WERI-Rb-1 (cell line): Measurements from ENCODE around the gene DPEP1.

Experiments
- DNase-seq: peaks from one replicate; pipeline ENCODE4 v3.0.0-alpha.2; 2020
- H3K27ac ChIP-seq: fragments of 250-450 bp; sonication (Bioruptor Pico); 2 replicates; pipeline ENCODE4 v1.5.1; 2020; ENCODE audit warnings: mild to moderate bottlenecking, moderate library complexity
- H3K27me3 ChIP-seq: fragments of 250-450 bp; sonication (Bioruptor Pico); 2 replicates; pipeline ENCODE4 v1.5.1; 2021; ENCODE audit warnings: mild to moderate bottlenecking, low read depth, moderate library complexity; ENCODE audit not compliant: insufficient read depth, severe bottlenecking
- H3K36me3 ChIP-seq: fragments of 250-450 bp; sonication (Bioruptor Pico); 2 replicates; pipeline ENCODE4 v1.5.1; 2020; ENCODE audit warnings: mild to moderate bottlenecking, moderate library complexity
- H3K4me3 ChIP-seq: 2 replicates; pipeline ENCODE4 v1.5.1; 2011; ENCODE audit warnings: low read depth, mild to moderate bottlenecking, control low read depth, low read length
- H3K9me3 ChIP-seq: fragments of 250-450 bp; sonication (Bioruptor Pico); 2 replicates; pipeline ENCODE4 v1.5.1; 2021; ENCODE audit warnings: mild to moderate bottlenecking, moderate library complexity; ENCODE audit not compliant: severe bottlenecking
- TF ChIP-seq, protein P1 (sequence below): IDR thresholded peaks from 2 replicates; pipeline ENCODE4 v1.5.1; 2011; ENCODE audit warnings: low read depth, mild to moderate bottlenecking, control low read depth, inconsistent platforms, low read length

The DPEP1 gene

DNA sequence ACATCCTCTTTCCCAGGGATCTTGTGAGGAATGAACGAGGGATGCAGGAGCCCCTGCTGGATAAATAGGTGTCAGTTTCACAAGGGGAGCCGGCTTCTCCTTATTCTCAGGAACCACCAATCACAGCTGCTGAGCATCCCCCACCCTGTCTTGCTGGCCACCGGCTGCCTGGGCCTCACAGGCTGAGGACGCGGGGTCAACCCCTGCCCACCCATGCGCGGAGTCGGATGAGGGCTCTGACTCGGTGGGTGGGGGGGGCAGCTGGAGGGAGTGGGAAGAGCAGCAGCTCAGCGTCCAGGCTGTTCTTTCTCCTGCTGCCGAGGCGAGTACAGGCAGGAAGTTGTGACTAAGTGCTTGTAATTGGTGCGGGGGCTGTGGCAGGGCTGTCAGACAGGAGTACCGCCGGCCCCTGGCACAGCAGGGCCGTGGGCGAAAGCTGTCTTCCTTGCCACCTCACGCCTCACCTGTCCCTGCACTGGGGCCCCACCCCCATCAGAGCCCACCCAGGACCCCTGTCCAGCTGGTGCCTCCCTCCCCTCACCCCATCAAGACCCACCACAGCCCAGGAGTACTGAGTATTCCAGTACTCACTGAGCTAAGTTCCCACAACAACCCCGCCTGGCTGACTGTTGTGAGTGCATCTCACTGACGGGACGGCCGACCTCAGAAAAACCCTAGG is 11.0 kb upstream of the DPEP1 start:
- H3K4me3 ChIP-seq, result no peak overlapping the region
- H3K27me3 ChIP-seq, result no peaks in the 10 kb centered on the region
- H3K36me3 ChIP-seq, result no peaks in the 10 kb centered on the region
- no peaks in the 10 kb centered on the region for H3K9me3 ChIP-seq
- peak; percentile 74 for DNase-seq
- TF ChIP-seq, protein P1, sequence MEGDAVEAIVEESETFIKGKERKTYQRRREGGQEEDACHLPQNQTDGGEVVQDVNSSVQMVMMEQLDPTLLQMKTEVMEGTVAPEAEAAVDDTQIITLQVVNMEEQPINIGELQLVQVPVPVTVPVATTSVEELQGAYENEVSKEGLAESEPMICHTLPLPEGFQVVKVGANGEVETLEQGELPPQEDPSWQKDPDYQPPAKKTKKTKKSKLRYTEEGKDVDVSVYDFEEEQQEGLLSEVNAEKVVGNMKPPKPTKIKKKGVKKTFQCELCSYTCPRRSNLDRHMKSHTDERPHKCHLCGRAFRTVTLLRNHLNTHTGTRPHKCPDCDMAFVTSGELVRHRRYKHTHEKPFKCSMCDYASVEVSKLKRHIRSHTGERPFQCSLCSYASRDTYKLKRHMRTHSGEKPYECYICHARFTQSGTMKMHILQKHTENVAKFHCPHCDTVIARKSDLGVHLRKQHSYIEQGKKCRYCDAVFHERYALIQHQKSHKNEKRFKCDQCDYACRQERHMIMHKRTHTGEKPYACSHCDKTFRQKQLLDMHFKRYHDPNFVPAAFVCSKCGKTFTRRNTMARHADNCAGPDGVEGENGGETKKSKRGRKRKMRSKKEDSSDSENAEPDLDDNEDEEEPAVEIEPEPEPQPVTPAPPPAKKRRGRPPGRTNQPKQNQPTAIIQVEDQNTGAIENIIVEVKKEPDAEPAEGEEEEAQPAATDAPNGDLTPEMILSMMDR, result no peak
- no peak overlapping the region for H3K27ac ChIP-seq

DNA sequence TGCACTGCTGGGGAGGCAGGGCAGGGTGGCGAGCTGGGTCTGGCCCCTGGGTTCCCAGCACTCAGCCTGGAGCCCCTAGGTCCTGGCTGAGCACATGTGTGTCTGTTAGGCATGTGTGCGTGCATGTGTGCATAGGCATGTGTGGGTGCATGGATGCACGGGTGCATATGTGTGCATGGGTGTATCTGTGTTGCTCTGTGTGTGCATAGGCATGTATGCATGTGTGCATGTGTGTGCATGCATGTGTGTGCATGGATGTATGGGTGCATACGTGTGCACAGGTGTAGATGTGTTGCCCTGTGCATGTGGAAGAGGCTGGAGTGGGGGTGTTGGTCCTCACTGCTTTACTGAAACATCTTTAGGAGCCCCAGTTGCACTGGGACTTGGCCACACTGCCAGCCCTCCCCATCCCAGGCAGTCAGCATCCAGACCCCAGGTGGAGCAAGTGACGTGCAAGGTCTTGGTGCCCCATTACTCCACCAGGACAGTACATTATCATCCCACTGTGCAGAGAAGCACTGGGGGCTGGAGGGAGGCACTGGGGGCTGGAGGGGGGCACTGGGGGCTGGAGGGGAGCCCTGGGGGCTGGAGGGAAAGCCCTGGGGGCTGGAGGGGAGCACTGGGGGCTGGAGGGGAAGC is 10.4 kb upstream of the DPEP1 start:
- Histone ChIP-seq H3K27ac (no peak overlapping the region), H3K9me3 (no peaks in the 10 kb centered on the region), H3K36me3 (no peaks in the 10 kb centered on the region), H3K27me3 (no peaks in the 10 kb centered on the region), H3K4me3 (no peak overlapping the region)
- no peak for DNase-seq
- TF ChIP-seq, protein P1, result no peak

DNA sequence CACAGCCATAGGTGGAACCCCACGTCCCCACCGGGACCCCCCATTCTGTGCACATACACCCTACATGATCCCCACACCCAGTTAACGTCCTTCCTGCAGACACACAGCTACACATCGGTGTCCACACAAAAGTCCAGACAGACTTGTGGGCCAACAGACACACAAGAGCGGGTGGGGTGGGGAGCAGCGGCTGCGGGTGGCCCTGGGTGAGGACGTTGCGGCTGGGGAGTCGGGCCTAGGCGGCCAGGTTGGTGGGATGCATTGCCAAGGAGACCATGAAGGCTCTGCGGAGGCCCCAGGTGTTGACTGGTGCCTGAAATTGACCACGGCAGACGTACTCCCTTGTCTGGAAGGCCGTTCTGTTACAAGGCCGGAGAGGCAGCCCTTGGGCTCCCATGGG is 8.7 kb upstream of the DPEP1 start:
- no peak for DNase-seq
- Histone ChIP-seq H3K4me3 (no peak overlapping the region), H3K27ac (no peak overlapping the region), H3K9me3 (no peaks in the 10 kb centered on the region), H3K27me3 (no peaks in the 10 kb centered on the region), H3K36me3 (no peaks in the 10 kb centered on the region)
- TF ChIP-seq, protein P1, result no peak

DNA sequence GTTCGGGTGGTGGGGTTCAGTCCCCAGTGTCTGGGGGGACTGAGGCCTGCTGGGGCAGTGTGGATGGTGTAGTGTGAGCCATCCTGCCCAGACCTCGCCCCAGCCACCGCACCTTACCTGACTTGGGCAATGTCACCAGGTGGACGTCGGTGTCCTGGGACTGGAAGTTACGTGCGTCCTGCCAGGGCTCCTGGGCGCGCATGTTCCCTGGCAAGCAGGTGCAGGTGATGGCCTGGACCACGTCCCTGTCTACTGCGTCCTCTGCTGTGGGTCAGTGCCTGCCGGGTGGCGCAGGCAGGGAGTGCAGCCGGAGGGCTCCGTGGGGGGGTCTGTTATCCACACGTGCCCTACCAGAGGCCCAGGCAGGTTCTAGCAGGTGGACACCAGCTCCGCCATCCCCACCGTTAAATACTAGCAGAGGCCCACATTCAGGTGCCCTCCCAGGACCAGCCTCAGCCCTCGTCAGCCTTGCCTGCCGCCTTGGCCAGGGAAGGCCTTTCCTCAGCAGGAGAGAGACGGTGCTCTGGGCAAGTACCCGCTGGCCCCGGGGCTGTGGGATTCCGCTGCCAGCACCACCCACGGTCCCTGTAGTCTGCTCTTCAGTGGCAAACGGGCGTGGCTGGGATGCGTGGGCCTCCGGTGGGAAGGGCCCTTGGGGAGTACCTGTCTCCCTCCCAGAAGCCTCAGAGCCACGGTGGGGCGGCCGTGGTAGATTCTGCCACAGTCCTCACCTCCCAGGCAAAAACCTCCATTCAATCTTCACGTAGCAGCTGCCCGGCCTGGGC is 8.1 kb upstream of the DPEP1 start:
- no peak for DNase-seq
- Histone ChIP-seq H3K27ac (peak overlapping the region; percentile 24; the same call in 1 of the 2 replicates), H3K27me3 (no peaks in the 10 kb centered on the region), H3K9me3 (no peaks in the 10 kb centered on the region), H3K36me3 (no peaks in the 10 kb centered on the region), H3K4me3 (no peak overlapping the region)
- TF ChIP-seq, protein P1, result no peak

DNA sequence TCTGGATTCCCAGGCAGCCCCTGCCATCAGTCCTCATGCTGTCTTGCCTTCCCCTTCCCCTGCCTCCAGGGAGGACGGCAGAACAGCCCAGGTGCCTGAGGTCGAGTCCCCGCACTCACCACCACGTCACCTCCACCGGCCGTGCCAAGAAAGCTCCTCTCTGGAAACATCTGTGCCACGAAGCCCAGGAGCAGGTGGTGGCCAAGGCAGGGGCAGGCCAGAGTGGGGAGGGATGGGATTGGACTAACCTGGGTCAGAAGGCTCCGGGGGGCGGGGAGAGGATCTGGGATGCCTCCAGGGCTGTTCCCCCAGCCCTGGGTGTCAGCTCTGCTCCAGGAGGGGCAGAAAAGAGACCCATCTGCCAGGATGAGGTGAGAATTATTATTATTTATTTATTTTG is 7.4 kb upstream of the DPEP1 start:
- no peaks in the 10 kb centered on the region for H3K27me3 ChIP-seq
- peak; percentile 51 for DNase-seq
- peak overlapping the region; percentile 24; the same call in 1 of the 2 replicates for H3K27ac ChIP-seq
- no peaks in the 10 kb centered on the region for H3K36me3 ChIP-seq
- no peaks in the 10 kb centered on the region for H3K9me3 ChIP-seq
- TF ChIP-seq, protein P1, result no peak
- no peak overlapping the region for H3K4me3 ChIP-seq
